BLaER1 (cell line): Measurements from ENCODE around the gene TMEM267.
A peak's percentile ranks its signal among the peaks of the same experiment; 100 is the strongest.
"Not testable (repeated sequence)": the region's sequence is repeated elsewhere in the genome, so short reads cannot be mapped to it uniquely, and the experiment has no call there.

ENCODE experiments used
- H3K27ac ChIP-seq: shearing (Covaris generic); formaldehyde crosslinking; 2 replicates; pipeline ENCODE4 v1.8.1; 2022
- H3K27me3 ChIP-seq: shearing (Covaris generic); formaldehyde crosslinking; 2 replicates; pipeline ENCODE4 v1.8.1; 2022
- H3K36me3 ChIP-seq: shearing (Covaris generic); formaldehyde crosslinking; 2 replicates; pipeline ENCODE4 v1.8.1; 2022
- H3K4me1 ChIP-seq: shearing (Covaris generic); formaldehyde crosslinking; 2 replicates; pipeline ENCODE4 v1.8.1; 2022
- H3K4me2 ChIP-seq: shearing (Covaris generic); formaldehyde crosslinking; 2 replicates; pipeline ENCODE4 v1.8.1; 2022
- H3K4me3 ChIP-seq: shearing (Covaris generic); formaldehyde crosslinking; 2 replicates; pipeline ENCODE4 v1.8.1; 2022
- H3K9ac ChIP-seq: shearing (Covaris generic); formaldehyde crosslinking; 2 replicates; pipeline ENCODE4 v1.8.1; 2022
- H3K9me3 ChIP-seq: shearing (Covaris generic); formaldehyde crosslinking; 2 replicates; pipeline ENCODE4 v1.8.1; 2022
- H4K20me1 ChIP-seq: shearing (Covaris generic); formaldehyde crosslinking; 2 replicates; pipeline ENCODE4 v1.8.1; 2022
- Cebpa-rat ChIP-seq: shearing (Covaris generic); IDR thresholded peaks from 2 replicates; pipeline ENCODE4 v1.8.1; 2022

TMEM267 gene

GRCh38 chr5:43410414-43410813 lies 73.3 kb downstream of the TMEM267 start:
- Histone ChIP-seq H3K27me3 (no peaks in the 10 kb centered on the region), H3K36me3 (no peaks in the 10 kb centered on the region), H4K20me1 (no peaks in the 10 kb centered on the region), H3K27ac (no peak overlapping the region), H3K4me2 (no peak overlapping the region), H3K9me3 (no peaks in the 10 kb centered on the region), H3K9ac (no peak overlapping the region), H3K4me1 (no peaks in the 10 kb centered on the region), H3K4me3 (no peak overlapping the region)
- no peak for TF ChIP-seq Cebpa-rat

- Histone ChIP-seq H4K20me1 (no peaks in the 10 kb centered on the region), H3K27ac (no peak overlapping the region), H3K9ac (no peak overlapping the region), H3K9me3 (no peaks in the 10 kb centered on the region), H3K4me3 (no peak overlapping the region), H3K4me1 (no peaks in the 10 kb centered on the region), H3K4me2 (no peak overlapping the region), H3K36me3 (no peaks in the 10 kb centered on the region), H3K27me3 (no peaks in the 10 kb centered on the region)
- no peak for TF ChIP-seq Cebpa-rat
Measured at GRCh38 chr5:43409809-43410271, 73.8 kb downstream of the TMEM267 start.

DNA sequence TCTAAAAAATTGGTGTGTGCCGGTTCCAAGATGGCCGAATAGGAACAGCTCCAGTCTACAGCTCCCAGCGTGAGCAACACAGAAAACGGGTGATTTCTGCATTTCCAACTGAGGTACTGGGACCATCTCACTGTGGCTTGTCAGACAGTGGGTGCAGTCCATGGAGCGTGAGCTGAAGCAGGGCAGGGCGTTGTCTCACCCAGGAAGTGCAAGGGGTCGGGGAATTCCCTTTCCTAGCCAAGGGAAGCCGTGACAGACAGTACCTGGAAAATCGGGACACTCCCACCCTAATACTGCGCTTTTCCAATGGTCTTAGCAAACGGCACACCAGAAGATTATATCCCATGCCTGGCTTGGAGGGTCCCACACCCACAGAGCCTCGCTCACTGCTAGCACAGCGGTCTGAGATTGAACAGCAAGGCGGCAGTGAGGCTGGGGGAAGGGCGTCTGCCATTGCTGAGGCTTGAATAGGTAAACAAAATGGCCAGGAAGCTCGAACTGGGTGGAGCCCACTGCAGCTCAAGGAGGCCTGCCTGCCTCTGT lies 81.1 kb downstream of the TMEM267 start:
- not testable (repeated sequence) for H3K36me3 ChIP-seq, H3K4me3 ChIP-seq, H3K4me2 ChIP-seq, H3K9me3 ChIP-seq, H3K27ac ChIP-seq, H4K20me1 ChIP-seq, H3K9ac ChIP-seq, H3K4me1 ChIP-seq, H3K27me3 ChIP-seq

DNA sequence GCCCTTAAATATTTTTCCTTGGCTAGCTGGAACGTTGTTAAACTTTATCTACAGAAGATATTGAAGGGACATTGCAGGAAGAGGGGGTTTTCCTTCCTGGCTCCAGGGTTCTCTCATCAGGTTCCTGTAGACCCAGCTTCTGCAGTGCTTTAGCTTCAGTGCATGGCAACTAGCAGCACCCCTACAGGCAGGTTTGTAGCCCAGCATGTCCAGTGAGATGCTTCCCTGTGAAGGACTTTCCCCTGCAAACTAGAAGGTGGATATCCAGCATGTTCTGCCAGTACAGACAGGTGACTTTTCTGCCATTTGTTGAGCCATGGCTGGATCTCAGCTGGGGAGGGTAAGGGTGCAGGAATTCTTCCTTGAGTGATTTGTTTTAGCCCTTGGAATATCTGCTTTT lies 81.8 kb downstream of the TMEM267 start:
- no peak overlapping the region for H3K4me3 ChIP-seq
- no peaks in the 10 kb centered on the region for H3K27me3 ChIP-seq
- H3K9me3 ChIP-seq = peaks cover 3% of the 10 kb centered on the region; the same call in 1 of the 2 replicates
- TF ChIP-seq Cebpa-rat = no peak
- no peak overlapping the region for H3K9ac ChIP-seq
- H3K27ac ChIP-seq = no peak overlapping the region
- H3K4me1 ChIP-seq = peaks cover 10% of the 10 kb centered on the region; the same call in 1 of the 2 replicates
- no peaks in the 10 kb centered on the region for H4K20me1 ChIP-seq
- H3K36me3 ChIP-seq = no peaks in the 10 kb centered on the region
- H3K4me2 ChIP-seq = no peak overlapping the region

GRCh38 chr5:43400082-43400481 lies 83.6 kb downstream of the TMEM267 start:
- no peak overlapping the region for H3K27ac ChIP-seq
- no peak for TF ChIP-seq Cebpa-rat
- no peaks in the 10 kb centered on the region for H3K36me3 ChIP-seq
- no peak overlapping the region for H3K9ac ChIP-seq
- H3K4me2 ChIP-seq = no peak overlapping the region
- no peaks in the 10 kb centered on the region for H4K20me1 ChIP-seq
- H3K27me3 ChIP-seq = no peaks in the 10 kb centered on the region
- peaks cover 10% of the 10 kb centered on the region; the same call in 1 of the 2 replicates for H3K4me1 ChIP-seq
- peaks cover 9% of the 10 kb centered on the region; the same call in 1 of the 2 replicates for H3K9me3 ChIP-seq
- H3K4me3 ChIP-seq = no peak overlapping the region

DNA sequence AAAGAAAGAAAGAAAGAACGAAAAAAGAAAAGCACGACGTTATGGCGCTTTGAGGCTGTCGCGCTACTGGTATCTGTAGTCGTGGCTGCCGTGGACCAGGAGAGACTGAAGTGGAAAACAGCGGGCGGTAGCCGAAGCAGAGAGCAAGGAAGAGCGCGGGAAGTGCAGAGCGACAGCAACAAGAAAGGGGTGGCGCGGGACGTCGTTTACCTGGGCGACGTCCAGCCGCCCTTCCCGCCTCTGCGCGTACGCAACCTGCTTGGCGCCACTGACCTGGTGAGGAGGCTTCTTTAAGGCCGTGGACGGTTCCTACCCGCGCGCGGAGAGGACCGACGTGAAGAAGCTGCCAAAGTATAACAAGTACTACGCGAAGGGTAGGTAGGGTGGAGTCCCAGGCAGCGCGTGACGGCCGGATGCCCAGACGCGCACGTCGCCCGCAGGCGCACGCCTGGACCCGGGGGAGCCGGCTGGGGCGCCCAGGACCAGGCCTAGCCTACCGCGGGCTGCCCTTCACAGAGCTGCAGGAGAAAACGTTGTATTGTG lies 86.8 kb downstream of the TMEM267 start:
- no peaks in the 10 kb centered on the region for H3K27me3 ChIP-seq
- H3K27ac ChIP-seq = peak overlapping the region; percentile 60
- H3K4me2 ChIP-seq = peak overlapping the region; percentile 66
- peaks cover 9% of the 10 kb centered on the region; the same call in 1 of the 2 replicates for H3K9me3 ChIP-seq
- no peaks in the 10 kb centered on the region for H3K36me3 ChIP-seq
- TF ChIP-seq Cebpa-rat = no peak
- no peaks in the 10 kb centered on the region for H4K20me1 ChIP-seq
- H3K4me3 ChIP-seq = peak overlapping the region; percentile 70
- peaks cover 10% of the 10 kb centered on the region; the same call in 1 of the 2 replicates for H3K4me1 ChIP-seq
- H3K9ac ChIP-seq = peak overlapping the region; percentile 74
